HCT116 (cell line): ENCODE results near the gene GEMIN7. TPM values are rescaled to one million over a fixed set of nuclear protein-coding genes. Genes with fewer than 3 reads are reported as not detected.

ENCODE experiments used
- ATAC-seq: fragments of 200-7000 bp; cut with Tn5 transposase; 2 replicates; pipeline ENCODE4 v1.9.1; 2020; ENCODE audit warnings: mild to moderate bottlenecking, moderate library complexity
- BruUV-seq: library from RNA; stranded (reverse); fragments of 400-500 nt; replicated peaks from 2 replicates; lab custom pipeline; 2021; lab: Mats Ljungman, UMichigan
- CTCF ChIA-PET: fragments of 300-600 bp; sonication (Branson Sonifier 250); formaldehyde crosslinking; loops from one replicate; lab custom pipeline; 2021; ENCODE audit warnings: antibody characterized with exemption; lab: Charles Lee
- POLR2A ChIA-PET: fragments of 300-600, 350-600 bp; sonication (Branson Sonifier 250); formaldehyde crosslinking; loops from one replicate; lab custom pipeline; 2021; ENCODE audit warnings: antibody characterized with exemption; lab: Charles Lee
- RAD21 ChIA-PET, 2 experiments: fragments of 300-600 bp; sonication (Branson Sonifier 250); formaldehyde crosslinking; loops; one replicate each; lab custom pipeline; 2023; ENCODE audit warnings: low total read pairs in 2 of 2; ENCODE audit not compliant: uncharacterized antibody in 2 of 2, unreplicated experiment in 2 of 2, low non-redundant PET in 1 of 2; lab: Charles Lee
- DNase-seq: peaks from one replicate; pipeline ENCODE4 v3.0.0-alpha.2; 2010; ENCODE audit warnings: low read depth, low spot score
- H2AFZ ChIP-seq: fragments of 200-600 bp; shearing (Covaris generic), sonication (generic); 2 replicates; pipeline ENCODE4 v1.6.1; 2017; ENCODE audit warnings: low read depth, mixed run types, mixed read lengths, antibody characterized with exemption, low read length; ENCODE audit not compliant: poor library complexity, severe bottlenecking
- H3K27ac ChIP-seq: 2 replicates; pipeline ENCODE4 v1.5.1; 2012; ENCODE audit warnings: low read depth, low read length
- H3K27me3 ChIP-seq: fragments of 200-600 bp; sonication (generic); 2 replicates; pipeline ENCODE4 v1.6.1; 2016; ENCODE audit warnings: mixed run types, low read length, mixed read lengths; ENCODE audit not compliant: insufficient read depth
- H3K36me3 ChIP-seq, 2 experiments: fragments of 200-500 bp in 1 of 2; fragments of 200-600 bp in 1 of 2; sonication (Bioruptor generic) in 1 of 2; sonication (generic) in 1 of 2; 2 replicates each; pipeline versions ENCODE4 v1.5.1 to v1.6.1; 2014 to 2016; ENCODE audit warnings: low read length in 2 of 2, inconsistent platforms in 1 of 2, mixed read lengths in 1 of 2, mixed run types in 1 of 2; ENCODE audit not compliant: insufficient read depth in 2 of 2, control insufficient read depth in 1 of 2
- H3K4me1 ChIP-seq, 2 experiments: fragments of 200-600 bp in 1 of 2; sonication (generic) in 1 of 2; 2 replicates each; pipeline versions ENCODE4 v1.5.1 to v1.6.1; 2012 to 2017; ENCODE audit warnings: low read length in 2 of 2, inconsistent platforms in 1 of 2, mild to moderate bottlenecking in 1 of 2, mixed read lengths in 1 of 2, mixed run types in 1 of 2, moderate library complexity in 1 of 2; ENCODE audit not compliant: insufficient read depth in 2 of 2, control insufficient read depth in 1 of 2
- H3K4me2 ChIP-seq: fragments of 200-600 bp; sonication (generic); 2 replicates; pipeline ENCODE4 v1.6.1; 2017; ENCODE audit warnings: mixed run types, low read length, mixed read lengths
- H3K4me3 ChIP-seq, 2 experiments: fragments of 200-600 bp in 1 of 2; sonication (generic) in 1 of 2; replicated peaks in 1 of 2; 2 replicates each; pipeline ENCODE4 v1.5.1; 2011 to 2016; ENCODE audit warnings: low read length in 2 of 2, control low read depth in 1 of 2, low read depth in 1 of 2, mild to moderate bottlenecking in 1 of 2, mixed read lengths in 1 of 2, mixed run types in 1 of 2
- H3K79me2 ChIP-seq: fragments of 200-600 bp; sonication (generic); 2 replicates; pipeline ENCODE4 v1.6.1; 2017; ENCODE audit warnings: mild to moderate bottlenecking, mixed run types, low read length, moderate library complexity, mixed read lengths; ENCODE audit not compliant: insufficient read depth
- H3K9ac ChIP-seq: fragments of 200-600 bp; sonication (generic); 2 replicates; pipeline ENCODE4 v1.6.1; 2016; ENCODE audit warnings: low read length, mixed read lengths
- H3K9me2 ChIP-seq: fragments of 200-600 bp; sonication (generic), shearing (Covaris generic); 2 replicates; pipeline ENCODE4 v1.6.1; 2017; ENCODE audit warnings: mixed run types, mild to moderate bottlenecking, moderate library complexity; ENCODE audit not compliant: insufficient read depth
- H3K9me3 ChIP-seq, 2 experiments: fragments of 200-500 bp in 1 of 2; fragments of 200-600 bp in 1 of 2; sonication (Bioruptor generic) in 1 of 2; sonication (generic) in 1 of 2; 2 replicates each; pipeline ENCODE4 v1.6.1; 2014 to 2017; ENCODE audit warnings: low read length in 2 of 2, mixed read lengths in 2 of 2, inconsistent platforms in 1 of 2, low read depth in 1 of 2, mild to moderate bottlenecking in 1 of 2, mixed run types in 1 of 2, moderate library complexity in 1 of 2; ENCODE audit not compliant: control insufficient read depth in 1 of 2, insufficient read depth in 1 of 2
- H4K20me1 ChIP-seq: fragments of 200-600 bp; sonication (generic), shearing (Covaris generic); 2 replicates; pipeline ENCODE4 v1.6.1; 2017; ENCODE audit warnings: mixed run types, mild to moderate bottlenecking, moderate library complexity; ENCODE audit not compliant: insufficient read depth
- EGR1 ChIP-seq: IDR thresholded peaks from 2 replicates; pipeline ENCODE4 v1.6.1; 2012; ENCODE audit warnings: low read depth
- EZH2 ChIP-seq: fragments of 200-600 bp; sonication (generic); IDR thresholded peaks from 2 replicates; pipeline ENCODE4 v1.6.1; 2017; ENCODE audit warnings: antibody characterized with exemption, mixed run types
- EZH2phosphoT487 ChIP-seq: fragments of 200-600 bp; IDR thresholded peaks from 2 replicates; pipeline ENCODE4 v1.6.1; 2018; ENCODE audit warnings: antibody characterized with exemption, borderline replicate concordance
- POLR2AphosphoS5 ChIP-seq: IDR thresholded peaks from 2 replicates; pipeline ENCODE4 v1.6.1; 2011; ENCODE audit warnings: mild to moderate bottlenecking, low read depth, low read length, moderate library complexity
- TCF7L2 ChIP-seq: IDR thresholded peaks from 2 replicates; pipeline ENCODE4 v1.7.0; 2011; ENCODE audit warnings: borderline replicate concordance, inconsistent platforms; ENCODE audit not compliant: insufficient read depth, insufficient read length; ENCODE audit errors: extremely low read depth
- YY1 ChIP-seq: IDR thresholded peaks from 2 replicates; pipeline ENCODE4 v1.6.1; 2011; ENCODE audit warnings: low read length, low read depth, moderate library complexity, mild to moderate bottlenecking; ENCODE audit not compliant: insufficient replicate concordance; ENCODE audit errors: extremely low read depth
- ZFX ChIP-seq: fragments of 450-650 bp; IDR thresholded peaks from 2 replicates; pipeline ENCODE4 v1.6.1; 2017
- intact Hi-C: fragments of 100-400 bp; cut with micrococcal nuclease; formaldehyde crosslinking; loops from 2 replicates; pipeline ENCODE4 v1.10.0; 2022
- total RNA-seq: library from RNA; stranded (reverse); gene quantifications from one replicate; pipeline ENCODE4 v1.2.1, GENCODE V29; 2021; ENCODE audit not compliant: unreplicated experiment
- TF ChIP-seq, protein P1 (sequence below): IDR thresholded peaks from 2 replicates; pipeline ENCODE4 v1.6.1; 2012; ENCODE audit warnings: low read depth
- TF ChIP-seq, protein P2 (sequence below): IDR thresholded peaks from 2 replicates; pipeline ENCODE4 v1.6.1; 2012

The GEMIN7 gene
- total RNA-seq, 1 experiment from 2014 or later = 35.4 TPM

DNA sequence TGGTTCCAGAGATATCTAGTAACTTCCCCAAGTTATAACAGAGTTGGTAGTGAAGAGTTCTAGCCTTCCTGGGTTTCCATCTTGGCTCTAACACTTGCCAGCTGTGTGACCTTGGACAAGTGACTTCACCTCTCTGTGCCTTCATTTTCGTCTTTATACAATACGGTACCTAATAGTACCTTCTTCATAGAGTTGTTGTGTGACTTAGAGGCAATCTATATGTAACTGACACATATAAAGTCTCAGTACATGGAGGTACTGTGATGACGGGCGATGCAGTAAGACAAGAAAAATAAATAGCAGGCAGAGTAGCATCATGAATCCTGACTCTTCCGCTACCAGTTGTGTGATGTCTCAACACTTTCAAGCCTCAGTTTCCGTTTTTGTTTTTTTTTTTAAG lies 48.2 kb upstream of the GEMIN7 start:
- ATAC-seq (no peak), DNase-seq (no peak)
- no peak for TF ChIP-seq POLR2AphosphoS5
- TF ChIP-seq, protein P1, sequence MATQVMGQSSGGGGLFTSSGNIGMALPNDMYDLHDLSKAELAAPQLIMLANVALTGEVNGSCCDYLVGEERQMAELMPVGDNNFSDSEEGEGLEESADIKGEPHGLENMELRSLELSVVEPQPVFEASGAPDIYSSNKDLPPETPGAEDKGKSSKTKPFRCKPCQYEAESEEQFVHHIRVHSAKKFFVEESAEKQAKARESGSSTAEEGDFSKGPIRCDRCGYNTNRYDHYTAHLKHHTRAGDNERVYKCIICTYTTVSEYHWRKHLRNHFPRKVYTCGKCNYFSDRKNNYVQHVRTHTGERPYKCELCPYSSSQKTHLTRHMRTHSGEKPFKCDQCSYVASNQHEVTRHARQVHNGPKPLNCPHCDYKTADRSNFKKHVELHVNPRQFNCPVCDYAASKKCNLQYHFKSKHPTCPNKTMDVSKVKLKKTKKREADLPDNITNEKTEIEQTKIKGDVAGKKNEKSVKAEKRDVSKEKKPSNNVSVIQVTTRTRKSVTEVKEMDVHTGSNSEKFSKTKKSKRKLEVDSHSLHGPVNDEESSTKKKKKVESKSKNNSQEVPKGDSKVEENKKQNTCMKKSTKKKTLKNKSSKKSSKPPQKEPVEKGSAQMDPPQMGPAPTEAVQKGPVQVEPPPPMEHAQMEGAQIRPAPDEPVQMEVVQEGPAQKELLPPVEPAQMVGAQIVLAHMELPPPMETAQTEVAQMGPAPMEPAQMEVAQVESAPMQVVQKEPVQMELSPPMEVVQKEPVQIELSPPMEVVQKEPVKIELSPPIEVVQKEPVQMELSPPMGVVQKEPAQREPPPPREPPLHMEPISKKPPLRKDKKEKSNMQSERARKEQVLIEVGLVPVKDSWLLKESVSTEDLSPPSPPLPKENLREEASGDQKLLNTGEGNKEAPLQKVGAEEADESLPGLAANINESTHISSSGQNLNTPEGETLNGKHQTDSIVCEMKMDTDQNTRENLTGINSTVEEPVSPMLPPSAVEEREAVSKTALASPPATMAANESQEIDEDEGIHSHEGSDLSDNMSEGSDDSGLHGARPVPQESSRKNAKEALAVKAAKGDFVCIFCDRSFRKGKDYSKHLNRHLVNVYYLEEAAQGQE = no peak
- no peak for TF ChIP-seq YY1
- TF ChIP-seq EZH2phosphoT487 = no peak
- no peak for TF ChIP-seq TCF7L2
- TF ChIP-seq, protein P2, sequence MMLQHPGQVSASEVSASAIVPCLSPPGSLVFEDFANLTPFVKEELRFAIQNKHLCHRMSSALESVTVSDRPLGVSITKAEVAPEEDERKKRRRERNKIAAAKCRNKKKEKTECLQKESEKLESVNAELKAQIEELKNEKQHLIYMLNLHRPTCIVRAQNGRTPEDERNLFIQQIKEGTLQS = no peak
- no peak for TF ChIP-seq EGR1
- no peak for TF ChIP-seq ZFX
- no peak for TF ChIP-seq EZH2
- Histone ChIP-seq H4K20me1 (no peaks in the 10 kb centered on the region), H3K36me3 (no peaks in the 10 kb centered on the region), H3K9me2 (no peaks in the 10 kb centered on the region), H3K4me3 (no peak overlapping the region), H3K27me3 (no peaks in the 10 kb centered on the region), H3K4me2 (no peak overlapping the region), H2AFZ (no peak overlapping the region), H3K9ac (no peak overlapping the region), H3K4me1 (no peaks in the 10 kb centered on the region), H3K27ac (no peak overlapping the region), H3K9me3 (no peaks in the 10 kb centered on the region), H3K79me2 (no peaks in the 10 kb centered on the region)
- ChIA-PET RAD21 (no interaction called here), CTCF (no interaction called here), POLR2A (no interaction called here)
- no TSS peak for BruUV-seq
- intact Hi-C loops = no loop called here
